GM18907 (cell line): Measurements from ENCODE around the gene GSX1.

Experiments
- ATAC-seq: cut with Tn5 transposase; IDR thresholded peaks from one replicate; pipeline ENCODE4 v1.9.1; 2021; ENCODE audit warnings: mild to moderate bottlenecking, moderate library complexity; ENCODE audit not compliant: unreplicated experiment

Gene GSX1

GRCh38 chr13:27826379-27827353, 34.4 kb downstream of the GSX1 start:
- ATAC-seq = peak; percentile 74

GRCh38 chr13:27827646-27828045, 35.4 kb downstream of the GSX1 start:
- ATAC-seq = no peak

GRCh38 chr13:27830010-27830409, 37.7 kb downstream of the GSX1 start:
- peak; percentile 81 for ATAC-seq

GRCh38 chr13:27833206-27833605, 40.9 kb downstream of the GSX1 start:
- no peak for ATAC-seq

GRCh38 chr13:27834095-27834494, 41.8 kb downstream of the GSX1 start:
- no peak for ATAC-seq

GRCh38 chr13:27835799-27836198, 43.5 kb downstream of the GSX1 start:
- no peak for ATAC-seq

- no peak for ATAC-seq
Measured at GRCh38 chr13:27839809-27840467, 47.7 kb downstream of the GSX1 start.

- ATAC-seq = no peak
Measured at GRCh38 chr13:27842571-27842970, 50.3 kb downstream of the GSX1 start.
